ENCODE results near the gene MEGF6. TPM values are rescaled to one million over a fixed set of nuclear protein-coding genes. Genes with fewer than 3 reads are reported as not detected.

The MEGF6 gene
- total RNA-seq, 6 experiments from 2014 or later: 20.3 to 39.2 (median 23.0) TPM

GRCh38 chr1:3477241-3477995 lies 133.9 kb downstream of the MEGF6 start:
- H3K4me3 Mint-ChIP-seq: no peak overlapping the region
- no peak overlapping the region for H3K27ac Mint-ChIP-seq
- peaks cover 10% of the 10 kb centered on the region for H3K4me1 Mint-ChIP-seq (ENCODE audit: low read depth)
- H3K36me3 Mint-ChIP-seq (ENCODE audit: low read depth): no peaks in the 10 kb centered on the region
- no peak for TF ChIP-seq CTCF (IDR thresholded peaks at IDR 0.05)
- DNase-seq: no peak
- no peaks in the 10 kb centered on the region; the same call in 1 of the 2 replicates for H3K27me3 Mint-ChIP-seq (ENCODE audit: insufficient read depth)
- H3K9me3 Mint-ChIP-seq: no peaks in the 10 kb centered on the region

- no peaks in the 10 kb centered on the region; the same call in 1 of the 2 replicates for H3K27me3 Mint-ChIP-seq (ENCODE audit: insufficient read depth)
- no peak overlapping the region for H3K27ac Mint-ChIP-seq
- H3K36me3 Mint-ChIP-seq (ENCODE audit: low read depth): no peaks in the 10 kb centered on the region
- H3K9me3 Mint-ChIP-seq: no peaks in the 10 kb centered on the region
- H3K4me3 Mint-ChIP-seq: no peak overlapping the region
- TF ChIP-seq CTCF (IDR thresholded peaks at IDR 0.05): no peak
- DNase-seq: no peak
- H3K4me1 Mint-ChIP-seq (ENCODE audit: low read depth): peaks cover 12% of the 10 kb centered on the region
Measured at GRCh38 chr1:3476666-3477065, 134.6 kb downstream of the MEGF6 start.

- Mint-ChIP-seq H3K27me3 (ENCODE audit: insufficient read depth) (no peaks in the 10 kb centered on the region; the same call in 1 of the 2 replicates), H3K36me3 (ENCODE audit: low read depth) (no peaks in the 10 kb centered on the region), H3K4me1 (ENCODE audit: low read depth) (peaks cover 14% of the 10 kb centered on the region), H3K4me3 (no peak overlapping the region), H3K9me3 (no peaks in the 10 kb centered on the region), H3K27ac (no peak overlapping the region)
- no peak for TF ChIP-seq CTCF (IDR thresholded peaks at IDR 0.05)
- no peak for DNase-seq
Measured at GRCh38 chr1:3475839-3476573, 135.3 kb downstream of the MEGF6 start.

- no peak for TF ChIP-seq CTCF (IDR thresholded peaks at IDR 0.05)
- no peak for DNase-seq
- Mint-ChIP-seq H3K36me3 (ENCODE audit: low read depth) (no peaks in the 10 kb centered on the region), H3K27ac (no peak overlapping the region), H3K4me1 (ENCODE audit: low read depth) (peaks cover 21% of the 10 kb centered on the region), H3K27me3 (ENCODE audit: insufficient read depth) (no peaks in the 10 kb centered on the region; the same call in 1 of the 2 replicates), H3K9me3 (no peaks in the 10 kb centered on the region), H3K4me3 (no peak overlapping the region)
Measured at GRCh38 chr1:3474421-3474820, 136.9 kb downstream of the MEGF6 start.

GRCh38 chr1:3474016-3474415 lies 137.3 kb downstream of the MEGF6 start:
- DNase-seq: no peak
- Mint-ChIP-seq H3K36me3 (ENCODE audit: low read depth) (no peaks in the 10 kb centered on the region), H3K4me3 (peak overlapping the region; percentile 16; the same call in 1 of the 2 replicates), H3K27ac (no peak overlapping the region), H3K27me3 (ENCODE audit: insufficient read depth) (no peaks in the 10 kb centered on the region; the same call in 1 of the 2 replicates), H3K4me1 (ENCODE audit: low read depth) (peaks cover 21% of the 10 kb centered on the region), H3K9me3 (no peaks in the 10 kb centered on the region)
- TF ChIP-seq CTCF (IDR thresholded peaks at IDR 0.05): no peak

All from HFFc6 (cell line).